GM23338 (cell line): ENCODE measurements around the gene TMEM229B. TPM values are rescaled to one million over a fixed set of nuclear protein-coding genes. Genes with fewer than 3 reads are reported as not detected.

Experiments used
- ATAC-seq: fragments of 200-7000 bp; cut with Tn5 transposase; 3 replicates; pipeline ENCODE4 v1.9.1; 2020
- DNase-seq: peaks from one replicate; pipeline ENCODE4 v3.0.0-alpha.2; 2015; ENCODE audit warnings: low spot score
- H2AFZ ChIP-seq: fragments of 200-600 bp; sonication (generic); 2 replicates; pipeline ENCODE4 v1.8.0; 2016; ENCODE audit warnings: antibody characterized with exemption, mild to moderate bottlenecking, moderate library complexity
- H3F3A ChIP-seq: fragments of 200-600 bp; sonication (generic); replicated peaks from 2 replicates; pipeline ENCODE4 v1.8.0; 2017; ENCODE audit warnings: antibody characterized with exemption, mixed run types, low read depth
- H3K27ac ChIP-seq: fragments of 200-600 bp; sonication (generic); 2 replicates; pipeline ENCODE4 v1.6.1; 2016; ENCODE audit warnings: low read depth
- H3K27me3 ChIP-seq: fragments of 200-600 bp; sonication (generic); 2 replicates; pipeline ENCODE4 v1.8.0; 2016; ENCODE audit warnings: mild to moderate bottlenecking, mixed run types, moderate library complexity; ENCODE audit not compliant: insufficient read depth
- H3K36me3 ChIP-seq: fragments of 200-600 bp; sonication (generic); 2 replicates; pipeline ENCODE4 v1.8.0; 2016; ENCODE audit warnings: mild to moderate bottlenecking; ENCODE audit not compliant: insufficient read depth
- H3K4me1 ChIP-seq: fragments of 200-600 bp; sonication (generic); 2 replicates; pipeline ENCODE4 v1.8.0; 2016; ENCODE audit warnings: mild to moderate bottlenecking, moderate library complexity; ENCODE audit not compliant: insufficient read depth
- H3K4me2 ChIP-seq: fragments of 200-600 bp; sonication (generic); 2 replicates; pipeline ENCODE4 v1.7.1; 2017; ENCODE audit warnings: mixed run types
- H3K4me3 ChIP-seq: fragments of 200-600 bp; sonication (generic); 2 replicates; pipeline ENCODE4 v1.6.1; 2016; ENCODE audit warnings: mixed run types
- H3K79me2 ChIP-seq: fragments of 200-600 bp; sonication (generic); replicated peaks from 2 replicates; pipeline ENCODE4 v1.8.0; 2017; ENCODE audit warnings: mild to moderate bottlenecking; ENCODE audit not compliant: insufficient read depth
- H3K9me2 ChIP-seq: fragments of 200-600 bp; sonication (generic); 2 replicates; pipeline ENCODE4 v1.8.0; 2017; ENCODE audit not compliant: insufficient read depth
- H4K20me1 ChIP-seq: fragments of 200-600 bp; sonication (generic); replicated peaks from 2 replicates; pipeline ENCODE4 v1.8.0; 2017; ENCODE audit warnings: mild to moderate bottlenecking; ENCODE audit not compliant: insufficient read depth
- H3K27ac Mint-ChIP-seq: 2 replicates; pipeline ENCODE4 v1.8.0; 2020; ENCODE audit warnings: inconsistent platforms, mild to moderate bottlenecking, moderate library complexity, mixed read lengths
- H3K27me3 Mint-ChIP-seq: 3 replicates; pipeline ENCODE4 v1.8.0; 2022; ENCODE audit warnings: low read depth, mild to moderate bottlenecking, moderate library complexity, mixed read lengths, inconsistent platforms; ENCODE audit not compliant: insufficient read depth, poor library complexity
- H3K36me3 Mint-ChIP-seq: 3 replicates; pipeline ENCODE4 v1.8.0; 2021; ENCODE audit warnings: low read depth, mild to moderate bottlenecking, inconsistent platforms, moderate library complexity, mixed read lengths
- H3K4me1 Mint-ChIP-seq: 3 replicates; pipeline ENCODE4 v1.8.0; 2020; ENCODE audit warnings: mild to moderate bottlenecking, inconsistent platforms, mixed read lengths
- H3K4me3 Mint-ChIP-seq: 3 replicates; pipeline ENCODE4 v1.8.0; 2021; ENCODE audit warnings: moderate library complexity, mild to moderate bottlenecking, inconsistent platforms, mixed read lengths
- H3K9me3 Mint-ChIP-seq: 3 replicates; pipeline ENCODE4 v1.8.0; 2020; ENCODE audit warnings: moderate library complexity, mild to moderate bottlenecking, inconsistent platforms, mixed read lengths
- CREB1 ChIP-seq: fragments of 250-450 bp; sonication (Bioruptor Pico); IDR thresholded peaks from 2 replicates; pipeline ENCODE4 v1.5.0; 2020; ENCODE audit warnings: low read depth, mild to moderate bottlenecking, moderate library complexity
- CTCF ChIP-seq, 2 experiments: fragments of 200-600 bp in 1 of 2; sonication (generic) in 1 of 2; conservative IDR thresholded peaks; 2 replicates each; pipeline versions ENCODE4 v1.5.1 to v1.6.1; 2016 to 2017; ENCODE audit warnings: antibody characterized with exemption in 2 of 2, low read depth in 2 of 2, mild to moderate bottlenecking in 2 of 2, moderate library complexity in 1 of 2
- EZH2 ChIP-seq: fragments of 200-600 bp; sonication (generic); IDR thresholded peaks from one replicate; pipeline ENCODE4 v1.8.0; 2017; ENCODE audit warnings: antibody characterized with exemption, mild to moderate bottlenecking, low read depth; ENCODE audit not compliant: unreplicated experiment
- JUNB ChIP-seq: IDR thresholded peaks from one replicate; pipeline ENCODE4 v1.6.1; 2016; ENCODE audit warnings: antibody characterized with exemption; ENCODE audit not compliant: unreplicated experiment
- NANOG ChIP-seq: IDR thresholded peaks from 2 replicates; pipeline ENCODE4 v1.6.1; 2016; ENCODE audit warnings: antibody characterized with exemption, borderline replicate concordance
- POLR2AphosphoS5 ChIP-seq: IDR thresholded peaks from 2 replicates; pipeline ENCODE4 v1.6.1; 2016; ENCODE audit warnings: antibody characterized with exemption, low read depth
- STAT1 ChIP-seq: IDR thresholded peaks from one replicate; pipeline ENCODE4 v1.6.1; 2016; ENCODE audit warnings: antibody characterized with exemption; ENCODE audit not compliant: unreplicated experiment
- ZNF114 ChIP-seq: fragments of 250-450 bp; sonication (Bioruptor Pico); IDR thresholded peaks from 2 replicates; pipeline ENCODE4 v1.5.0; 2020; ENCODE audit warnings: mild to moderate bottlenecking, moderate library complexity
- ZNF462 ChIP-seq: fragments of 250-450 bp; sonication (Bioruptor Pico); IDR thresholded peaks from 2 replicates; pipeline ENCODE4 v1.5.0; 2020; ENCODE audit warnings: mild to moderate bottlenecking, moderate library complexity
- polyA plus RNA-seq: library from polyadenylated mRNA; unstranded; fragments of >200 nt; fragmentation: Nextera tagmentation; extraction: Ambion mirVana; gene quantifications from 2 replicates; pipeline ENCODE4 v1.2.1, GENCODE V29; 2016
- total RNA-seq: library from RNA; depleted of rRNA; stranded (reverse); fragments of >200 nt; shearing (Covaris generic); gene quantifications from 2 replicates; pipeline ENCODE4 v1.2.3, GENCODE V29; 2014
- TF ChIP-seq, protein P1 (sequence below): IDR thresholded peaks from one replicate; pipeline ENCODE4 v1.6.1; 2018; ENCODE audit warnings: antibody characterized with exemption; ENCODE audit not compliant: unreplicated experiment

TMEM229B gene
- total and polyA plus RNA-seq, 2 experiments from 2014 or later = 0.42 to 2.4 TPM

DNA sequence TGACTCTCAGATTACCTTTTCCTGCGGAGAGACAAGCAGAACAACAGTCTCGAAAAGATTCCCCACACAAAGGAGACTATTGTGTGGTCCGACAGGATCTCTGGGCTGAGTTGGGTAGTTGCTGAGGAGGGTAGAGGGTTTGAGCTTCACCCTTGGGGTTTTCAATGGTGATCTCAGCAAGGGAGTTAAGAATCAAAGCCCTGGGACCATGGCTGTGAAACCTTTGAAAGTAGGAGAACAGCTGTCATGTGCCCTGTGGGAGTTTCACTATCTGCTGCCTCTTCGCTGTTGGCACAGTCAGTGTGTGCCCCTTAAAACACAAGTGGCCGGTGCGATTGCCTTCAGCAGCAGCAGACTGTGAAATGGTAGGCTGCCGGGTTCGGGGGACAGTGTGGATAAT, 62.4 kb downstream of the TMEM229B start (continued):
- TF ChIP-seq, protein P1, sequence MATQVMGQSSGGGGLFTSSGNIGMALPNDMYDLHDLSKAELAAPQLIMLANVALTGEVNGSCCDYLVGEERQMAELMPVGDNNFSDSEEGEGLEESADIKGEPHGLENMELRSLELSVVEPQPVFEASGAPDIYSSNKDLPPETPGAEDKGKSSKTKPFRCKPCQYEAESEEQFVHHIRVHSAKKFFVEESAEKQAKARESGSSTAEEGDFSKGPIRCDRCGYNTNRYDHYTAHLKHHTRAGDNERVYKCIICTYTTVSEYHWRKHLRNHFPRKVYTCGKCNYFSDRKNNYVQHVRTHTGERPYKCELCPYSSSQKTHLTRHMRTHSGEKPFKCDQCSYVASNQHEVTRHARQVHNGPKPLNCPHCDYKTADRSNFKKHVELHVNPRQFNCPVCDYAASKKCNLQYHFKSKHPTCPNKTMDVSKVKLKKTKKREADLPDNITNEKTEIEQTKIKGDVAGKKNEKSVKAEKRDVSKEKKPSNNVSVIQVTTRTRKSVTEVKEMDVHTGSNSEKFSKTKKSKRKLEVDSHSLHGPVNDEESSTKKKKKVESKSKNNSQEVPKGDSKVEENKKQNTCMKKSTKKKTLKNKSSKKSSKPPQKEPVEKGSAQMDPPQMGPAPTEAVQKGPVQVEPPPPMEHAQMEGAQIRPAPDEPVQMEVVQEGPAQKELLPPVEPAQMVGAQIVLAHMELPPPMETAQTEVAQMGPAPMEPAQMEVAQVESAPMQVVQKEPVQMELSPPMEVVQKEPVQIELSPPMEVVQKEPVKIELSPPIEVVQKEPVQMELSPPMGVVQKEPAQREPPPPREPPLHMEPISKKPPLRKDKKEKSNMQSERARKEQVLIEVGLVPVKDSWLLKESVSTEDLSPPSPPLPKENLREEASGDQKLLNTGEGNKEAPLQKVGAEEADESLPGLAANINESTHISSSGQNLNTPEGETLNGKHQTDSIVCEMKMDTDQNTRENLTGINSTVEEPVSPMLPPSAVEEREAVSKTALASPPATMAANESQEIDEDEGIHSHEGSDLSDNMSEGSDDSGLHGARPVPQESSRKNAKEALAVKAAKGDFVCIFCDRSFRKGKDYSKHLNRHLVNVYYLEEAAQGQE = no peak
- no peak for TF ChIP-seq JUNB
- no peak for TF ChIP-seq EZH2
- no peak for TF ChIP-seq POLR2AphosphoS5
- no peak for TF ChIP-seq CTCF (conservative IDR thresholded peaks at IDR 0.05; ENCODE audit: low read depth in 2 of 2)
- TF ChIP-seq NANOG = no peak
- no peak for TF ChIP-seq CREB1 (CRISPR knock-in tag)

GRCh38 chr14:67425608-67426007, 62.9 kb downstream of the TMEM229B start:
- no peaks in the 10 kb centered on the region for H3K9me2 ChIP-seq
- H3K36me3 Mint-ChIP-seq = no peaks in the 10 kb centered on the region
- H3K4me1 ChIP-seq = peaks cover 4% of the 10 kb centered on the region; the same call in 1 of the 2 replicates
- no peaks in the 10 kb centered on the region for H4K20me1 ChIP-seq
- no peak overlapping the region for H3K4me3 ChIP-seq
- no peaks in the 10 kb centered on the region for H3K9me3 Mint-ChIP-seq
- ATAC-seq (no peak), DNase-seq (no peak)
- no peaks in the 10 kb centered on the region for H3K36me3 ChIP-seq
- H3K4me1 Mint-ChIP-seq = peaks cover 11% of the 10 kb centered on the region; the same call in 2 of the 3 replicates
- no peaks in the 10 kb centered on the region for H3F3A ChIP-seq
- peaks cover 4% of the 10 kb centered on the region for H3K27me3 Mint-ChIP-seq
- no peaks in the 10 kb centered on the region for H3K27me3 ChIP-seq
- H3K27ac Mint-ChIP-seq = no peak overlapping the region
- H3K4me3 Mint-ChIP-seq = no peak overlapping the region
- no peak overlapping the region for H2AFZ ChIP-seq
- no peaks in the 10 kb centered on the region for H3K79me2 ChIP-seq
- H3K27ac ChIP-seq = no peak overlapping the region
- H3K4me2 ChIP-seq = no peak overlapping the region
- TF ChIP-seq POLR2AphosphoS5 (no peak), STAT1 (no peak), JUNB (no peak), ZNF114 (CRISPR knock-in tag) (no peak), NANOG (no peak), EZH2 (no peak), ZNF462 (CRISPR knock-in tag) (no peak)
- TF ChIP-seq, protein P1 = no peak
